Sigmoid colon (tissue), 7 donors: ENCODE data around the gene PNPLA1. TPM values are rescaled to one million over a fixed set of nuclear protein-coding genes. Genes with fewer than 3 reads are reported as not detected.
"Not testable (repeated sequence)": the region's sequence is repeated elsewhere in the genome, so short reads cannot be mapped to it uniquely, and the experiment has no call there.

Experiments
- DNase-seq: peaks from one replicate; pipeline ENCODE4 v3.0.0-alpha.2; 2019
- H3K27ac ChIP-seq, 4 donors: fragments of 200-600 bp; sonication (generic); one replicate each; pipeline ENCODE4 v1.5.1; 2016 to 2019; ENCODE audit warnings: mild to moderate bottlenecking in 1 of 4
- H3K27me3 ChIP-seq, 3 donors: fragments of 200-600 bp; sonication (generic); one replicate each; pipeline ENCODE4 v1.5.1; 2019; ENCODE audit warnings: mild to moderate bottlenecking in 1 of 3
- H3K36me3 ChIP-seq, 4 donors: fragments of 200-600 bp; sonication (generic); one replicate each; pipeline ENCODE4 v1.5.1; 2016 to 2019
- H3K4me1 ChIP-seq, 4 donors: fragments of 200-600 bp; sonication (generic); one replicate each; pipeline ENCODE4 v1.5.1; 2017 to 2019
- H3K4me3 ChIP-seq, 4 donors: fragments of 200-600 bp; sonication (generic); one replicate each; pipeline ENCODE4 v1.5.1; 2017 to 2019; ENCODE audit warnings: mild to moderate bottlenecking in 2 of 4, moderate library complexity in 1 of 4
- H3K9me3 ChIP-seq, 4 donors: fragments of 200-600 bp in 3 of 4; sonication (generic) in 3 of 4; one replicate each; pipeline versions ENCODE4 v1.5.1 to v1.6.1; 2013 to 2019
- EP300 ChIP-seq, 4 donors: sonication (generic); formaldehyde crosslinking; IDR thresholded peaks; one replicate each; pipeline ENCODE4 v1.6.1; 2017; ENCODE audit warnings: antibody characterized with exemption in 4 of 4
- POLR2A ChIP-seq, 2 donors: fragments of 450-650 bp; IDR thresholded peaks; one replicate each; pipeline ENCODE4 v1.6.1; 2016; ENCODE audit warnings: antibody characterized with exemption in 2 of 2, mild to moderate bottlenecking in 2 of 2, moderate library complexity in 2 of 2
- POLR2AphosphoS5 ChIP-seq, 4 donors: sonication (generic); formaldehyde crosslinking; IDR thresholded peaks; one replicate each; pipeline ENCODE4 v1.6.1; 2017; ENCODE audit warnings: antibody characterized with exemption in 4 of 4
- WGBS, 2 donors: extraction: QIAGEN DNeasy Blood & Tissue Kit; methylation state at CpG; one replicate each; pipeline ENCODE4 v1.1.7; 2013; 5-methylcytosine and 5-hydroxymethylcytosine counted together
- intact Hi-C: fragments of 100-400 bp; cut with DNase I; formaldehyde crosslinking; loops from one replicate; pipeline ENCODE4 v1.15.1; 2023
- polyA plus RNA-seq, 3 donors: library from polyadenylated mRNA; stranded (reverse); fragments of 200-250 nt; gene quantifications; one replicate each; pipeline ENCODE4 v1.2.3, GENCODE V29; 2013
- total RNA-seq, 4 donors: library from RNA; depleted of rRNA; stranded (reverse); fragments of >200 nt; gene quantifications; one replicate each; pipeline ENCODE4 v1.1.0, GENCODE V29; 2016
- TF ChIP-seq, protein P1 (sequence below), 4 experiments: fragments of 450-650 bp in 3 of 4; fragments of 200-600 bp in 1 of 4; IDR thresholded peaks; one replicate each; pipeline ENCODE4 v1.5.1; 2016 to 2019; ENCODE audit warnings: antibody characterized with exemption in 4 of 4, mild to moderate bottlenecking in 3 of 4, moderate library complexity in 2 of 4
- donor health status: healthy with polysubstance abuse.
- donor health status: Bipolar disorder and iron deficiency.
- donor health status: healthy.

PNPLA1 gene
- total and polyA plus RNA-seq, 7 donors = 0.20 to 0.46 TPM; not detected in 5

- Histone ChIP-seq H3K27me3 (peaks cover 0 to 34% (median 0%) of the 10 kb centered on the region in 3 donors), H3K9me3 (no peaks in the 10 kb centered on the region), H3K36me3 (no peaks in the 10 kb centered on the region), H3K4me1 (peaks cover 0 to 9% (median 7%) of the 10 kb centered on the region in 4 donors), H3K4me3 (no peak overlapping the region), H3K27ac (no peak overlapping the region)
- TF ChIP-seq POLR2A (IDR thresholded peaks at IDR 0.05) = no peak
- WGBS, 2 donors = 46 to 81% methylated on average over 5 of the region's 5 CpGs
- DNase-seq = no peak
- intact Hi-C loops = no loop called here
Measured at GRCh38 chr6:36336208-36336710, 66.4 kb downstream of the PNPLA1 start.

GRCh38 chr6:36336779-36337241, 67.0 kb downstream of the PNPLA1 start, which contains the start of gene BNIP5:
TSS of gene BNIP5 (minus strand) at chr6:36336888. CDS start at chr6:36330690, 6,198 bp downstream.
- WGBS, 2 donors = 12 to 44% methylated on average over 3 of the region's 3 CpGs
- TF ChIP-seq POLR2A (IDR thresholded peaks at IDR 0.05) = peak in 1 of 2 donors; percentile 37
- TF ChIP-seq, protein P1, sequence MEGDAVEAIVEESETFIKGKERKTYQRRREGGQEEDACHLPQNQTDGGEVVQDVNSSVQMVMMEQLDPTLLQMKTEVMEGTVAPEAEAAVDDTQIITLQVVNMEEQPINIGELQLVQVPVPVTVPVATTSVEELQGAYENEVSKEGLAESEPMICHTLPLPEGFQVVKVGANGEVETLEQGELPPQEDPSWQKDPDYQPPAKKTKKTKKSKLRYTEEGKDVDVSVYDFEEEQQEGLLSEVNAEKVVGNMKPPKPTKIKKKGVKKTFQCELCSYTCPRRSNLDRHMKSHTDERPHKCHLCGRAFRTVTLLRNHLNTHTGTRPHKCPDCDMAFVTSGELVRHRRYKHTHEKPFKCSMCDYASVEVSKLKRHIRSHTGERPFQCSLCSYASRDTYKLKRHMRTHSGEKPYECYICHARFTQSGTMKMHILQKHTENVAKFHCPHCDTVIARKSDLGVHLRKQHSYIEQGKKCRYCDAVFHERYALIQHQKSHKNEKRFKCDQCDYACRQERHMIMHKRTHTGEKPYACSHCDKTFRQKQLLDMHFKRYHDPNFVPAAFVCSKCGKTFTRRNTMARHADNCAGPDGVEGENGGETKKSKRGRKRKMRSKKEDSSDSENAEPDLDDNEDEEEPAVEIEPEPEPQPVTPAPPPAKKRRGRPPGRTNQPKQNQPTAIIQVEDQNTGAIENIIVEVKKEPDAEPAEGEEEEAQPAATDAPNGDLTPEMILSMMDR (IDR thresholded peaks at IDR 0.05) = no peak
- Histone ChIP-seq H3K36me3 (no peaks in the 10 kb centered on the region), H3K27me3 (peaks cover 0 to 34% (median 0%) of the 10 kb centered on the region in 3 donors), H3K9me3 (no peaks in the 10 kb centered on the region), H3K4me1 (peaks cover 0 to 9% (median 7%) of the 10 kb centered on the region in 4 donors), H3K27ac (no peak within 1 kb of the TSS), H3K4me3 (no peak within 1 kb of the TSS)
- DNase-seq = no peak
- intact Hi-C loops = no loop called here

DNA sequence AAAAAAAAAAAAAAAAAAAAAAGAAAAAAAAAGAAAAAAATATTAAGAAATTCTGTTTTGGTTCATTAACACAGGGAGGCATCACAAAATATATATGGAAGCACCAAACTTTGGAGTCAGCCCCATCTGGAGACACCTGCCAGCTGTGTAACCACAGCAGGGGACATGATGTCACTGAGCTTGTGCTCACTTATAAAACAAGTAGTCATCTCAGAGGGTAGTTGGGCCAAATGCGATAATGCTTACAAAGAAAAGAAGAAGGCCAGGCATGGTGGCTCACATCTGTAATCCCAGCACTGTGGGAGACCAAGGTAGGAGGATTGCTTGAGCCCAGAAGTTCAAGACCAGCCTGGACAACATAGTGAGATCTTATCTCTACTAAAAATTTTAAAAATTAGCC, 68.0 kb downstream of the PNPLA1 start:
- 82 to 91% methylated on average over 1 of the region's 1 CpG for WGBS, 2 donors
- H3K27me3 ChIP-seq = peaks cover 0 to 30% (median 0%) of the 10 kb centered on the region in 3 donors
- H3K36me3 ChIP-seq = no peaks in the 10 kb centered on the region
- H3K9me3 ChIP-seq = no peaks in the 10 kb centered on the region
- intact Hi-C loops = no loop called here
- no peak overlapping the region for H3K4me3 ChIP-seq
- no peak overlapping the region for H3K27ac ChIP-seq
- peaks cover 0 to 9% (median 7%) of the 10 kb centered on the region in 4 donors for H3K4me1 ChIP-seq
- TF ChIP-seq, protein P1 (IDR thresholded peaks at IDR 0.05) = no peak
- TF ChIP-seq POLR2AphosphoS5 (IDR thresholded peaks at IDR 0.05) (no peak), EP300 (IDR thresholded peaks at IDR 0.05) (no peak), POLR2A (IDR thresholded peaks at IDR 0.05) (no peak)
- no peak for DNase-seq

GRCh38 chr6:36338223-36338622, 68.4 kb downstream of the PNPLA1 start:
- H3K9me3 ChIP-seq, intact Hi-C loops, H3K4me3 ChIP-seq, DNase-seq, H3K36me3 ChIP-seq, H3K27ac ChIP-seq, H3K4me1 ChIP-seq: not testable (repeated sequence)
- peaks cover 0 to 26% (median 0%) of the 10 kb centered on the region in 3 donors for H3K27me3 ChIP-seq
- WGBS, 2 donors = 57 to 98% methylated on average over 1 of the region's 1 CpG

DNA sequence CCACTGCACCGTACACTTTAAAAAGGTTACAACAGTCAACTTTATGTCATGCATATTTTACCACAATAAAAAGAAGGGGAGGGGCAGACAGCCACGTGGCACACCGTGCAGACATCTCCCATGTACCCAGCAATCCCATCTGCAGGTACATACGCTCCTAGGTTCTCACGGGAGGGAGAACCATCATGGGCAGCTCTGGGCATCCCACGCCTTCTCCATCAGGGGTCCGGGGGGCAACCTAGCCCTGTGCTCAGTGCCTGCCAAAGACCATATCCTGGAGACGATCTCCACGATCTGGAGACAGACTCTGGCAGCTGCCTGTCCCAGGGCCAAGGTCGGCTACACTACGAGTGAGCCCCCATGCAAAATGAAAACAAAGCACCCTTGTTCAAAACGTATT, 69.3 kb downstream of the PNPLA1 start:
- intact Hi-C loops = no loop called here
- Histone ChIP-seq H3K27me3 (peaks cover 0 to 17% (median 0%) of the 10 kb centered on the region in 3 donors), H3K36me3 (no peaks in the 10 kb centered on the region), H3K27ac (no peak overlapping the region), H3K4me1 (peaks cover 0 to 9% (median 7%) of the 10 kb centered on the region in 4 donors), H3K4me3 (no peak overlapping the region), H3K9me3 (no peaks in the 10 kb centered on the region)
- 24 to 67% methylated on average over 12 of the region's 12 CpGs for WGBS, 2 donors
- DNase-seq = peak; percentile 52
- TF ChIP-seq POLR2AphosphoS5 (IDR thresholded peaks at IDR 0.05) (no peak), EP300 (IDR thresholded peaks at IDR 0.05) (no peak), POLR2A (IDR thresholded peaks at IDR 0.05) (no peak)
- TF ChIP-seq, protein P1 (IDR thresholded peaks at IDR 0.05) = no peak

- DNase-seq = no peak
- Histone ChIP-seq H3K4me3 (no peak overlapping the region), H3K4me1 (peaks cover 0 to 9% (median 5%) of the 10 kb centered on the region in 4 donors), H3K36me3 (no peaks in the 10 kb centered on the region), H3K9me3 (no peaks in the 10 kb centered on the region), H3K27ac (no peak overlapping the region), H3K27me3 (peaks cover 0 to 8% (median 0%) of the 10 kb centered on the region in 3 donors)
- WGBS, 2 donors = 15 to 54% methylated on average over 12 of the region's 12 CpGs
- intact Hi-C loops = no loop called here
- no peak for TF ChIP-seq EP300 (IDR thresholded peaks at IDR 0.05)
Measured at GRCh38 chr6:36340306-36340617, 70.4 kb downstream of the PNPLA1 start.
